ENCODE results near the gene FAM186B. TPM values are rescaled to one million over a fixed set of nuclear protein-coding genes. Genes with fewer than 3 reads are reported as not detected.

The FAM186B gene
- polyA plus RNA-seq, 1 donor from 2014 or later, result 0.16 TPM

GRCh38 chr12:49548822-49549648 is 56.4 kb downstream of the FAM186B start:
- Mint-ChIP-seq H3K27me3 (peaks cover 35% of the 10 kb centered on the region), H3K27ac (no peak overlapping the region), H3K9me3 (peaks cover 0 to 1% (median 0%) of the 10 kb centered on the region in 3 donors), H3K36me3 (no peaks in the 10 kb centered on the region), H3K4me1 (peaks cover 2 to 8% (median 5%) of the 10 kb centered on the region in 3 donors), H3K4me3 (peak overlapping the region in 3 of 4 donors; percentile 58 to 89 (median 69))

GRCh38 chr12:49548481-49548821 is 57.0 kb downstream of the FAM186B start:
- Mint-ChIP-seq H3K4me1 (peaks cover 0 to 8% (median 2%) of the 10 kb centered on the region in 3 donors), H3K27ac (no peak overlapping the region), H3K9me3 (peaks cover 0 to 1% (median 0%) of the 10 kb centered on the region in 3 donors), H3K36me3 (no peaks in the 10 kb centered on the region), H3K27me3 (peaks cover 37% of the 10 kb centered on the region), H3K4me3 (peak overlapping the region in 1 of 4 donors; percentile 17)

GRCh38 chr12:49547090-49547690 is 58.2 kb downstream of the FAM186B start:
- Mint-ChIP-seq H3K27me3 (peaks cover 37% of the 10 kb centered on the region), H3K4me1 (peaks cover 0 to 11% (median 1%) of the 10 kb centered on the region in 3 donors), H3K4me3 (no peak overlapping the region)

GRCh38 chr12:49546481-49546880 is 59.0 kb downstream of the FAM186B start:
- peaks cover 35% of the 10 kb centered on the region for H3K27me3 Mint-ChIP-seq
- H3K36me3 Mint-ChIP-seq, result no peaks in the 10 kb centered on the region
- H3K9me3 Mint-ChIP-seq, result peaks cover 0 to 1% (median 0%) of the 10 kb centered on the region in 3 donors
- peak overlapping the region in 1 of 3 donors; percentile 39 for H3K27ac Mint-ChIP-seq
- no peak overlapping the region for H3K4me3 Mint-ChIP-seq
- H3K4me1 Mint-ChIP-seq, result peaks cover 4 to 11% (median 6%) of the 10 kb centered on the region in 3 donors

More at GRCh38 chr12:49547090-49547690, 58.2 kb downstream of the FAM186B start:
- Mint-ChIP-seq H3K27ac (no peak overlapping the region), H3K36me3 (no peaks in the 10 kb centered on the region), H3K9me3 (peaks cover 0 to 1% (median 0%) of the 10 kb centered on the region in 3 donors)

- H3K36me3 Mint-ChIP-seq, result no peaks in the 10 kb centered on the region
- H3K27me3 Mint-ChIP-seq, result peaks cover 34% of the 10 kb centered on the region
- H3K27ac Mint-ChIP-seq, result no peak overlapping the region
- peaks cover 0 to 1% (median 0%) of the 10 kb centered on the region in 3 donors for H3K9me3 Mint-ChIP-seq
- peaks cover 5 to 11% (median 7%) of the 10 kb centered on the region in 3 donors for H3K4me1 Mint-ChIP-seq
- H3K4me3 Mint-ChIP-seq, result no peak overlapping the region
Observed at GRCh38 chr12:49545815-49546214, 59.6 kb downstream of the FAM186B start.

- Mint-ChIP-seq H3K27me3 (peaks cover 36% of the 10 kb centered on the region), H3K4me1 (peaks cover 7 to 17% (median 13%) of the 10 kb centered on the region in 3 donors), H3K4me3 (peak overlapping the region in 2 of 4 donors; percentile 5 to 16), H3K36me3 (no peaks in the 10 kb centered on the region), H3K9me3 (no peaks in the 10 kb centered on the region), H3K27ac (no peak overlapping the region)
Observed at GRCh38 chr12:49543914-49544815, 61.3 kb downstream of the FAM186B start.

- Mint-ChIP-seq H3K9me3 (no peaks in the 10 kb centered on the region), H3K4me1 (peaks cover 7 to 15% (median 13%) of the 10 kb centered on the region in 3 donors), H3K36me3 (no peaks in the 10 kb centered on the region), H3K4me3 (peak overlapping the region in 2 of 4 donors; percentile 16 to 18), H3K27me3 (peaks cover 31% of the 10 kb centered on the region), H3K27ac (no peak overlapping the region)
Observed at GRCh38 chr12:49543221-49543913, 62.1 kb downstream of the FAM186B start.

GRCh38 chr12:49542592-49543160 is 62.8 kb downstream of the FAM186B start:
- H3K27me3 Mint-ChIP-seq, result peaks cover 25% of the 10 kb centered on the region
- H3K36me3 Mint-ChIP-seq, result no peaks in the 10 kb centered on the region
- H3K9me3 Mint-ChIP-seq, result no peaks in the 10 kb centered on the region
- no peak overlapping the region for H3K27ac Mint-ChIP-seq
- H3K4me3 Mint-ChIP-seq, result peak overlapping the region in 1 of 4 donors; percentile 16
- H3K4me1 Mint-ChIP-seq, result peaks cover 7 to 14% (median 13%) of the 10 kb centered on the region in 3 donors

GRCh38 chr12:49541911-49542505 is 63.4 kb downstream of the FAM186B start:
- no peaks in the 10 kb centered on the region for H3K9me3 Mint-ChIP-seq
- H3K4me1 Mint-ChIP-seq, result peaks cover 7 to 18% (median 17%) of the 10 kb centered on the region in 3 donors
- peak overlapping the region in 3 of 4 donors; percentile 48 to 74 (median 50) for H3K4me3 Mint-ChIP-seq
- peaks cover 19% of the 10 kb centered on the region for H3K27me3 Mint-ChIP-seq
- H3K27ac Mint-ChIP-seq, result peak overlapping the region in 1 of 3 donors; percentile 18
- no peaks in the 10 kb centered on the region for H3K36me3 Mint-ChIP-seq

GRCh38 chr12:49541140-49541861 is 64.1 kb downstream of the FAM186B start:
- H3K27ac Mint-ChIP-seq, result no peak overlapping the region
- peaks cover 12 to 23% (median 22%) of the 10 kb centered on the region in 3 donors for H3K4me1 Mint-ChIP-seq
- H3K4me3 Mint-ChIP-seq, result peak overlapping the region; percentile 4 to 74 (median 49)
- H3K36me3 Mint-ChIP-seq, result no peaks in the 10 kb centered on the region
- H3K27me3 Mint-ChIP-seq, result peaks cover 13% of the 10 kb centered on the region
- no peaks in the 10 kb centered on the region for H3K9me3 Mint-ChIP-seq

GRCh38 chr12:49540229-49541139 is 65.0 kb downstream of the FAM186B start:
- Mint-ChIP-seq H3K4me1 (peaks cover 12 to 23% (median 22%) of the 10 kb centered on the region in 3 donors), H3K36me3 (no peaks in the 10 kb centered on the region), H3K4me3 (peak overlapping the region; percentile 43 to 82 (median 60)), H3K27me3 (peaks cover 11% of the 10 kb centered on the region), H3K9me3 (no peaks in the 10 kb centered on the region), H3K27ac (peak overlapping the region in 1 of 3 donors; percentile 15)
